SK-N-MC (cell line): ENCODE results near the gene CAPS.

ENCODE experiments used
- DNase-seq: peaks from one replicate; pipeline ENCODE4 v3.0.0-alpha.2; 2011; ENCODE audit warnings: low read depth, low spot score
- H3K27ac ChIP-seq: fragments of 200-600 bp; sonication (generic); 2 replicates; pipeline ENCODE4 v1.5.1; 2016; ENCODE audit warnings: mixed run types
- H3K36me3 ChIP-seq: fragments of 200-600 bp; sonication (generic); 2 replicates; pipeline ENCODE4 v1.6.1; 2017; ENCODE audit warnings: antibody characterized with exemption, low read length, mixed read lengths; ENCODE audit not compliant: insufficient read depth
- H3K4me3 ChIP-seq: fragments of 200-600 bp; sonication (generic); 2 replicates; pipeline ENCODE4 v1.5.1; 2016
- H3K9ac ChIP-seq: fragments of 200-600 bp; sonication (generic); 2 replicates; pipeline ENCODE4 v1.8.0; 2017; ENCODE audit warnings: mixed run types, mixed read lengths; ENCODE audit not compliant: insufficient read length
- H3K9me3 ChIP-seq: fragments of 200-600 bp; sonication (generic); 2 replicates; pipeline ENCODE4 v1.6.1; 2017; ENCODE audit warnings: low read depth, mild to moderate bottlenecking, antibody characterized with exemption, low read length, moderate library complexity, mixed read lengths
- EZH2 ChIP-seq: fragments of 200-600 bp; sonication (generic); IDR thresholded peaks from one replicate; pipeline ENCODE4 v1.6.1; 2017; ENCODE audit warnings: antibody characterized with exemption
- FOXP2 ChIP-seq: optimal IDR thresholded peaks from 2 replicates; pipeline ENCODE3; 2011; ENCODE audit warnings: mild to moderate bottlenecking, moderate library complexity; ENCODE audit not compliant: insufficient read depth; ENCODE audit errors: extremely low read length, control extremely low read depth
- POLR2AphosphoS5 ChIP-seq: IDR thresholded peaks from 2 replicates; pipeline ENCODE4 v1.6.1; 2012; ENCODE audit warnings: mild to moderate bottlenecking, low read depth, low read length, borderline replicate concordance

Gene CAPS

DNA sequence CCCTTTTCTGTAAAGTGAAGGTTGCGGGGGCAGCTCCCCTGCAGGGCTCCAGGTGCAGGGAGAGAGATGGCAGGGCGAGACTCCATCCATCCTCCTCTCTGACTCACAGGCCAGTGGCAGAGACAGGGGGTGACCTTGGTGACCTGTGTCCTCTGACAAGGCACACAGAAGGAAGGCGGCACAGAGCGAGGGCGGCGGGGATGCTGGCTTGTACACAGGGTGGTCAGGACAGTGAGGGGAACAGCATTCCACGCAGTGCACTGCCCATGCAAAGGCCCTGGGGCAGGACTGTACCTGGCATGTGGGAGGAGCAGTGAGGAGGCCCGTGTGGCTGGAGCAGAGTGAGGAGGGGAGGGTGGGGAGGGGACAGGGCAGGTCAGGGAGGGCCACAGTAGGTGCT lies 18.2 kb upstream of the CAPS start:
- H3K9ac ChIP-seq: no peak overlapping the region
- H3K9me3 ChIP-seq: no peaks in the 10 kb centered on the region
- peaks cover 10% of the 10 kb centered on the region for H3K36me3 ChIP-seq
- DNase-seq: no peak
- no peak for TF ChIP-seq FOXP2
- TF ChIP-seq POLR2AphosphoS5: no peak
- TF ChIP-seq EZH2: no peak
- no peak overlapping the region for H3K4me3 ChIP-seq
- no peak overlapping the region for H3K27ac ChIP-seq

DNA sequence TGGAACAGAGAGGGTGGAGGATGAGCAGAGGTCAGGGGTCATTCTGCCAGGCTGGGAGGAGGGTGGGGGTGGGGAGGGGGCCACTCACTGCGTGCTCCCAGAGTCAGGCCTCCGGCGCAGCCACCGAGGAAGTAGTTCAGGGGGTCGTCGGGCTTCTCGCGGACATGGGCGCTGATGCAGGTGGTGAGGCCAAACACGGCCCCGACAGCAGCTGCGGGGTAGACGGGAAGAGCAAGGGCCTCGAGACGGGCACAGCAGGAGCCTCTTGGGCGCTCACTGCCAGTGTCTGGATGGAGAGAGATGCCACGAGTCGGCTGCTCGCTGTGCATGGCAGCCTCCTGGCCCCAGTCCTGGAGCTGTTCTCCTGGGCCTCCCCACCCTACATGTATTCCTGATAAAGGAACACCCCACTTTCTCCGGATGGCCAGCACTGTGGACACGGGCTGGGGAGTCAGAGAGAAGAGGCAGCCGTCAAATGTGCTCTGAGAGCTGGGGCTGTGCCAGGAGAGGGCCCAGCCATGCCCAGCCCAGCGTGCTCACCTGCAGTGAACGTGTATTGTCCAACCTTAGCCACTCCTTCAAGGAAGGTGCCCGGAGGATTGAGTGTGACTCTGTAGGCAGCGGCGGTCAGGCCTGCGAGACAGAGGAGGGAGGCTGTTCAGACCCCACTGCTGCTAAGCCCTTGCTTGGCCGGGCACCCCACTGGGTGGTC lies 17.5 kb upstream of the CAPS start:
- Histone ChIP-seq H3K9me3 (no peaks in the 10 kb centered on the region), H3K4me3 (no peak overlapping the region), H3K27ac (no peak overlapping the region), H3K36me3 (peaks cover 15% of the 10 kb centered on the region), H3K9ac (no peak overlapping the region)
- no peak for DNase-seq
- TF ChIP-seq FOXP2 (no peak), EZH2 (no peak), POLR2AphosphoS5 (no peak)

DNA sequence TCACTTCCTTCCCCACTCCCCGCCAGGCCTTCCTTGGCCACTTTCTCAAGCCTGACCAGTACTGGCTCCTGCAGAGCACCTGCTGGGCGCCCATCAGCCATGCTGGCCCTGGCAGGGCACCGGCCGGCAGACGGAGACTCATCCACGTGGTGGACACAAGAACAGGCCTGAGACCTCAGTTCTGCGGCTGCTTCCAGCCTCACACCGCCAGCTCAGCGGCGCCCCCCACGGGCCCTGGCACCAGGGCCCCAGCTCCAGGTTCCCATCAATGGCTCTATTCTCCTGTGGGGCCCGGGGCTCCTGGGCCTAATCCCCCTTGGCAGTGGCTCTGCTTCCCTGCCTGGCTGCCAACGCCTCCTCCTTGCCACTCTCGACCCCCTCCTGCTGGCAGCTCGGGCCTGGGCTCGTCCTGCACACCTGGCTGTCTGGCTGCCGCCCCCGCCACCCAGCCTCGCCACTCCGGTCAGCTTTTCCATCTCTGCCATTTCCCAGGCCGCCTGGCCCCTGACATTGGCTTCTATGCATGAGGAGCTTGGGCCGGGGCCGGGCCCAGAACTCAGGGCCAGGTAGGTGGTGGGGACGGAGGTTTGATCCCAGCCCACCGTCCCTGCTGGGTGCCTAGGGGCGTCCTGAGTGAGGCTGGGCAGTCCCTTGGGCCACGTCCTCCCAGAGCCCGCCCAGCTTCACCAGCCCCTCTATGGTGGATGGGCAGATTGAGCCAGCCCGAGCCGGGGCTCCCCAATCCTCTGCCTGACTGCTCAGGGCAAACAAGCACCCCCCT lies 16.7 kb upstream of the CAPS start:
- Histone ChIP-seq H3K4me3 (no peak overlapping the region), H3K27ac (no peak overlapping the region), H3K9me3 (no peaks in the 10 kb centered on the region), H3K9ac (no peak overlapping the region), H3K36me3 (peaks cover 15% of the 10 kb centered on the region)
- no peak for TF ChIP-seq POLR2AphosphoS5
- TF ChIP-seq FOXP2: no peak
- no peak for TF ChIP-seq EZH2
- no peak for DNase-seq

DNA sequence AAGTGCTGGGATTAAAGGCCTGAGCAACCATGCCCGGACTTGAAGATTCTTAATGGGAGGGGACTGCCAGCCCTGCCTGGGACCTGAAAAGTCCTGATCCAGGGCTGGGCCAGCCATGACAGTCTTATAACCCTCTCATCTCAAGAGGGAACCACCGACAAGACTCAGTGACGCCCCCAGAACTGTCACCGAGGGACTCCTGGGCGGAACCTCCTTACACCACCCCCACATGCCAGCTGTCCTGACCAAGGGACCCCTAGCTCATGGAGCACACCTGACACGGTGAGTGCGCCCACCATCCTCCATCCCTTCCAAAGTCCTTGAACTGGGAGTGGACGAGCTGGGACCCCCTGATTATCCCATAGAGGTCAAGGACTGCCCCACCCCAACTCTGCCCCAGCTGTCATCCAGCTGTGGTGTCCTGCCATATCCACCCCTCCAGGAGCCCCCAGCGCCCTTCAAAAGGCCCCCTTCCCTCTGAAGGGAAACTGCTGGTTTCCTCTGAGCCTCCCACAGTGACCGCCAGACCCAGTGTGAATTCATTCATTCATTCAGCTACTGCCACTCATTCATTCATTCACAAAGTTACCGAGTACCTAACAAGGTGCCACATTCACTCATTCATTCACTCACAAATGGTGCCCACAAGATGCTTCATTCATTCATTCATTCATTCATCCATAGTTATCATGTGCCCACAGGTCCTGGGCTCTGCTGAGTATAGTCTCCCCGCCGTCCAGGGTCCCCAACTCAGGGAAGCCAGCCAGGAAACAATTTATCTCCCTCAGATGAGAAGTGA lies 14.1 kb upstream of the CAPS start:
- no peak overlapping the region for H3K27ac ChIP-seq

DNA sequence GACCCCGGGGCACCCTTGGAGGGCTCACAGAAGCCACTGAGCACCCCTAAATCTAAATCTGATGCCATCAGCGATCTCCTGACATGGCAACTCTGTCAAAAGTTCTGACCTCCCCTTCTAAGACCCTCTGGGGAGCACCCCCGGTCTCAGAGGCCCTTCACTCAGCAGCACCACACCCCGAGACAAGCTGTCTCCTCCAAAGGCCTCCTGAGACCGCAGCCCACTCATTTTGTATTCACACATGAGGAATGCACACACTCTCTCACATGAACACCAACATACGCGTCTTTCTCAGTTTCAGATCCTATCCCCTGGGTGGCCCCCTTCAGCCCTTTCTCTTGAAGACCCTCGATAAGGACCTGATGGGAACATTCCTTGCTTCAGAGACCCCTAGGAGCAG lies 13.1 kb upstream of the CAPS start:
- H3K9ac ChIP-seq: no peak overlapping the region

More for the DNA sequence above, 14.1 kb upstream of the CAPS start:
- DNase-seq: no peak
- H3K4me3 ChIP-seq: no peak overlapping the region
- H3K36me3 ChIP-seq: peaks cover 15% of the 10 kb centered on the region
- H3K9me3 ChIP-seq: no peaks in the 10 kb centered on the region
- TF ChIP-seq FOXP2 (no peak), EZH2 (no peak), POLR2AphosphoS5 (no peak)
- H3K9ac ChIP-seq: no peak overlapping the region

DNA sequence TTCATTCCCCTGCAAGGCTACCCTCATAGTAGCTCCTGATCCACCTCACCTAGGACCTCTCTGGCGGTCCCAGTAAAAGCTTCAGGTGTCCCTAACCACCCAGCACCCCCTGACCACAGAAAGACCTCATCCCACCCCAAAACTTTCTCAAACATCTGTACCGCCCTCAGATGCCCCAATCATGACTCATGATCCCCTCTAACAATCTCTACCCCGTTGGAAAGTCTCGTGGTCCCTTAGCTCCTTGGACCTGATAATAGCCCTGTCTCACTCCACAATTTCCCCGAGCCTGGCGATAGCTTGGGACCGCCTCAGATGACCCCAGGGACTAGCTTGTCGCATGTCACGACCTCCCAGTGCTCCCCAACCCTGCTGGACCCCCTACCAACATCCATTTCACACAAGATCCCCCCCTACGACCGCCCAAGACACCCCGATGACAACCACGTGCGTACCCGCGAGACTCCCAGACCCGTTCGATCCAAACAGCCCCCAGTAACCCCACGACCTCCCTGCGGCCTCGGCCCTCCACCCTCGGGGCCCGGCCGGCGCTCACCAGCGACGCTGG lies 10.9 kb upstream of the CAPS start:
- TF ChIP-seq EZH2: no peak
- TF ChIP-seq FOXP2: no peak
- no peak for TF ChIP-seq POLR2AphosphoS5
- H3K27ac ChIP-seq: peak overlapping the region; percentile 96
- no peak for DNase-seq
- H3K9me3 ChIP-seq: no peaks in the 10 kb centered on the region
- H3K36me3 ChIP-seq: peaks cover 11% of the 10 kb centered on the region
- peak overlapping the region; percentile 99 for H3K9ac ChIP-seq
- H3K4me3 ChIP-seq: peak overlapping the region; percentile 96

More for the DNA sequence above, 13.1 kb upstream of the CAPS start:
- peaks cover 15% of the 10 kb centered on the region for H3K36me3 ChIP-seq
- TF ChIP-seq FOXP2: no peak
- TF ChIP-seq POLR2AphosphoS5: no peak
- TF ChIP-seq EZH2: no peak
- no peak overlapping the region for H3K4me3 ChIP-seq
- H3K27ac ChIP-seq: no peak overlapping the region
- no peak for DNase-seq
- H3K9me3 ChIP-seq: no peaks in the 10 kb centered on the region

DNA sequence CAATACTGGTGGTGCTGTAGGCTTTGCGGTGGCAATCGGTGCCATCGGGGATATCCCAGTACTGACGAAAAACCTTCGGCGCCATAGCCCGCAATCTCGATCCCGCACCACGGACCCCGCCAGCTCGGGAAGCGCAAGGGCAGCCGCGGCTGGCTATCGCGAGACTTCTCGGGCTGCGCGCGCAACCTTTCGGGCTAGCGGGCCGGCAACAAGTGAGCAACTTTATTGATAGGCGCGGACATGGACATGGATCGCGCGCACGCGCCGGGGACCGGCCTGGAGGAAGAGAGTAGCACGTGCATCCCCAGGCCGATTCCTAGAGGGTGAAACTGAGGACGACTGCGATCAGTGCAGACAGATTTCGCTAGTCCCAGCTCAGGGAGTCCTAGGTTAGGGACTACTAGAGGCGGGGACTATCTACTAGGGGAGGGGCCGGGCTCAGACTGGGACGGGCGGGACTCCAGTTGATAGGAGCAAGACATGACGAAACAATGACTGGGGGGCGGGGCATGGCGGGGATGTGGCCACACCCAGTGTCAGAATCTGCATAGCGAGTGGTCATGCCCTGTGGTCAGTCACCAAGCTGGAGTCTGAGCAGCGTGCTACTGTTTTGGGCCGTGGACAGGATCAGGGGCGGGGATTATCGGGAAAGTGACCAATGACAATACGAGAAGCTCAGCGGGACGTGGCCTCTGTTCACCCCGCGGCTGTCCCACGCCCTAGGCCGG lies 10.3 kb upstream of the CAPS start, which contains the start of gene NDUFA11:
Gene NDUFA11 (minus strand): TSS at position 167 of the 728 bp plus-strand sequence. CDS start 82 bp downstream, at position 85.
- H3K9me3 ChIP-seq: no peaks in the 10 kb centered on the region
- peak within 1 kb of the TSS; percentile 99 for H3K9ac ChIP-seq
- peaks cover 11% of the 10 kb centered on the region for H3K36me3 ChIP-seq
- peak within 1 kb of the TSS; percentile 96 for H3K27ac ChIP-seq
- peak; percentile 90 for DNase-seq
- peak; percentile 95 for TF ChIP-seq POLR2AphosphoS5
- TF ChIP-seq EZH2: no peak
- TF ChIP-seq FOXP2: peak; percentile 54
- peak within 1 kb of the TSS; percentile 96 for H3K4me3 ChIP-seq
